HG03439 (cell line): Measurements from ENCODE around the gene ERV3-1.
"Not testable (repeated sequence)": the region's sequence is repeated elsewhere in the genome, so short reads cannot be mapped to it uniquely, and the experiment has no call there.

Experiments
- ATAC-seq: cut with Tn5 transposase; IDR thresholded peaks from one replicate; pipeline ENCODE4 v1.9.1; 2021; ENCODE audit warnings: mild to moderate bottlenecking, moderate library complexity; ENCODE audit not compliant: unreplicated experiment

Gene ERV3-1

DNA sequence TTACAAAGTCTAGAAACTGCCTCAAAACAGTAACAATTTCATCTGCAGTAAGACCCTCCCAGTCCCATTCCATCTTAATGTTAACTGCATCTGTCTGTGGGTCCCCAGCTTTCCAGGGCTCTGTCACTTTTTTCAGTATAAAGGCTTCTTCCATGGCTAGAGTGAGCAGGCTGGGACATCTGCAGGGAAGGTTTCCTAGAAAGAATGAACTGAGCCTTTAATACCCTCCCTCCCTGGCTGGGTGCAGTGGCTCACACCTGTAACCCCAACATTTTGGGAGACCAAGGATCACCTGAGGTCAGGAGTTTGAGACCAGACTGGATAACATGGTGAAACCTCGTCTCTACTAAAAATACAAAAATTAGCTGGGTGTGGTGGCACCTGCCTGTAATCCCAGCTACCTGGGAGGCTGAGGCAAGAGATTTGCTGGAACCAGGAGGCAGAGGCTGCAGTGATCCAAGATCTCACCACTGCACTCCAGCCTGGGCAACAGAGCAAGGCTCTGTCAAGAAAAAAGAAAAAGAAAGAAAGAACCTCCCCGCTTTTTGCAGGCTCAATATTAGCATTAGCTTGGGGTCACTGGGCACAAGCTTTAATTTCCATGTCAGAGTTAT, 3.4 kb downstream of the ERV3-1 start:
- ATAC-seq, result no peak

DNA sequence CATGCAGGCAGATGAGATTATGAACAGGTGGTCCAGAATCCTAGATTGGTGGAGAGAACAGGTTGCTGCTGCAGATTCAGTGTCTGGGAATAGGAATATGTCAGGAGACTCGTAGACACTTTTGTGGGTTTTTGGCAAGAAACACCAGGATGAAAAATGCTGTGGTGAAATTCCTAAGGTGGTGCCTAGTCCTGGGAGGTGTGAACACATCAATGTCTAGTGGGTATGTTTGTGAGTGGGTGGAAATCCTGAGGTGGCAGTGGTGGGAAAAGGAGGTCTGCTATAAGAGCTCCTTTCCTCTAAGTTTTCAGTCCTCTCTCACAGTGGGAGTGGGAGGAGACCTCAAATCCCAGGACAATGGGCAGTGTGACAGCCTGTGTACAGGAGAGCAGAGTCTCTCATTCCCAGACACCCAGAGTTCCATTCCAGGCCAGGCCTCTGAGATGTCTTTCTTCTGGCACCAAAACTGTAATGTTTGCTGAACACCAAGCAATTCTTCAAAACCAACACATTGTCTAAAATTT, 5.1 kb downstream of the ERV3-1 start:
- ATAC-seq, result no peak

GRCh38 chr7:64999165-65000004, 7.1 kb downstream of the ERV3-1 start:
- ATAC-seq, result no peak

DNA sequence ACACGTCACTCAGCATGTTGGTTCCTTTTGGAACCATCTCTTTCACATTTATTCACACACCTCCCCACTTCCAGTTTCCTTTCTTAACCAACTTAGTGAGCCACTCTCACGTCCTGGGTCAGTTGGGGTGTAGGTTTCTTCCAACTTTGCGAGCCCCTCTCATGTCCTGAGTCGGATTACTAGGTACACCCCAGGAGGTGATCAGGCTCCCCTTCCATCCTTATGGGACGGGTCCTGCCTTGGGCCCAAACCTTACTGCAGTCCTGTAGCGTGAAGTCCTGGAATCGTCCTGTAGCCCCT, 7.7 kb downstream of the ERV3-1 start:
- ATAC-seq, result no peak

DNA sequence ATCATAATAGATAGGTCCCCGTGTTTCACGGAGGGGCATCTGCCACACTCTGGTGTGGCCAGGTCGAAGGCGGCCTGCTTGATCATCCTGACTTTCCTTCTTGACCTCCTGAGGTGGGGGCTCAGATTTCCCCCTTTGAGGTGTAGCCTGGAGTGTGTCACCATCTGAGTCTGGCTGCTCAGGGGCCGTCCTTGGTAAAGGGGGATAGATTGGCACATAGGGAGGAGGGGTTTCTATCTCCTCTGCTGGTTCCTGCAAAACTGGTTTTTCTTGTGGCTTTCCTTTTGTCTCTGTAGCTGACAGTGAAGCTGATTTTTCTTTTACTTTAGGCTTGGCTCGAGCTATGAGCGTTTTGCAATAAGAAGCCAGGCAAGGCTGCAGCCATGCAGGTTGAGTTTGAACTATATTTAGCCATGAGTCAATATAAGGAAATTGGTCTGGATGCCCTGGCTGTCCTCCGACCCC, 8.5 kb downstream of the ERV3-1 start:
- ATAC-seq, result no peak

DNA sequence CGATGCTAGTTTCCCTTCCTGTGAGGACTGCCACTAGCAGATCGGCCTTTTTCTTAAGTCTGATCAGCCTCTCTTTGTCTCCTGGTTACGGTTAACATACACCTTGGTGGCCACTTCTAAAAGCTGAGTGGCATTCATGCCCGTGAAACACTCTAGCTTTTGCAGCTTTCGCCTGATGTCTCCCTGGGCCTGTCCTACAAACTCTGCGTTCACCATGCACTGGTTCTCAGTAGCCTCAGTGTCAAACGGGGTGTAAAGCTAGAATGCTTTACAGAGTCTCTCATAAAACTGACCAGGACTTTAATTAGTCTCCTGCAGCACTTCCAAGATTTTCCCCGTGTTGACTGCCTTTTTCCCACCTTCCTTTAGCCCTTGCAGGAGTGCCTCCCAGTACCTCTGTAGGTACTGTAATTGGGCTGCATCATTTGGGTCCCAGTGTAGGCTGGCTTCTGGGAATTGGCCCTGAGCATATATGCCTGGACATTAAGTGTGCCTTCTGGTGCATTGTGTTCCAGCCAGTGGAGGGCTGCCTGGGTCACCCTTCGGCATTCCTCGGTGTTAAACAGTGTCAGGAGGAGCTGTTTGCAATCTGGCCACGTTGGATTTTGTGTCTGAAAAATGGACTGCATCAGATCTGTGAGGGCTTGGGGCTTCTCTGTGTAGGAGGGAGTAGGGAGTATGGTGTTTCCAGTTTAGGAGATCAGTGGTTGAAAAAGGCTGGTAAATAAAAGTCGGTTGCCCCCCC, 9.2 kb downstream of the ERV3-1 start:
- no peak for ATAC-seq

- no peak for ATAC-seq
These were observed 10.2 kb downstream of the ERV3-1 start for GRCh38 chr7:64996305-64996704.

DNA sequence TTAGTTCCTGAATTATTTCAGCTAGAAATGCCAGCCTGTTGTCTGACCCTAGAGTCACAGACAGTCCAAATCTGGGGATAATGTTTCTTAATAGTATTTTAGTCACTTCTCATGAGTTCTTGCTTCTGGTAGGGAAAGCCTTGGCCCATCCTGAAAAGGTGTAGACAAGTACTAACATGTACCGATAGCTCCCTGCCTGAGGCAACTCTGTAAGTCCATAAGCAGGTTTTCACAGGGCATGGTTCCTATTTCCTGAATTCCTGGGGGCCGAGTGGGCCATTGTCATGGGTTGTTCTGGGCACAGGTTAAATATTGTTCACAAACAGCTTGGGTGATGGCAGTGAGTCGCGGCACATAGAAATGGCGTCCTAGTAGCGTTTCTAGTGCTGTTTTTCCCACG, 12.6 kb downstream of the ERV3-1 start:
- no peak for ATAC-seq

DNA sequence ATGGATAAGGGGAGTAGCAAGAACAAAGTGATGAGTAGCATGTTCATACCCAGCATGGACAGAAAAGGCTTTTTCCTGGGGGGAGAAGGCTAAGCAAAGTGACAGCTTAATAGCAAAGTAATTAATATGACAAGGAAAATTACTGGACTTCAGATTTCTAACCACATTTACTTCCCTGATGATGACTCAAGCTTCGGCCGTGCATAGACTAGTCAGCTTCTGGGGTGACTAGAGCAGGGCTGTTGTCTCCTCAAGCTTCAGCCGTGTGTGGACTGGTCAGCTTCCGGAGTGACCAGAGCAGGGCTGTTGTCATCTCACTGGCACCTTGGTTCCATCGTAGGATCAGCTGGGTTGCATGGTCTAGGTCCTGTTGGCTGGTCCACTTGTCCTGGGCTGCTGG, 13.5 kb downstream of the ERV3-1 start:
- no peak for ATAC-seq

- ATAC-seq, result no peak
These were observed 15.6 kb downstream of the ERV3-1 start, which contains the start of gene ZNF117 for GRCh38 chr7:64990936-64991335. ZNF117 (minus strand) TSS chr7:64991036.

DNA sequence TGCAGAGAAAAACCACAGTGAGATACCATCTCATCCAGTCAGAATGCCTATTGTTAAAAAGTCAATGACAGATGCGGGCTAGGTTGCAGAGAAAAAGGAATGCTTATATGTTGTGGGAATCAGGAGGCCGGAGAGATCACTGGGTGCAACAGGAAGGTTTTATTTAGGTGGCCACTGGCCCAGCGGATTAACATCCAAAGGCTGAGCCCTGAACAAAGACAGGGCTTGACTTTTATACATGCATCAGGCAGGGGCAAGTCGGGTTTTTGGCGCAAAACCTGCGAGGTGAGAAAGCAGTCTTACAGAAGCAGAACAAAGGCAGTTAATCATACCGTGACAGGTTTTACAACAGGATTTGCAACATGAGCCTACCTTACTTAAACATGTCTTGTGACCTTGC, 16.3 kb downstream of the ERV3-1 start:
- no peak for ATAC-seq

DNA sequence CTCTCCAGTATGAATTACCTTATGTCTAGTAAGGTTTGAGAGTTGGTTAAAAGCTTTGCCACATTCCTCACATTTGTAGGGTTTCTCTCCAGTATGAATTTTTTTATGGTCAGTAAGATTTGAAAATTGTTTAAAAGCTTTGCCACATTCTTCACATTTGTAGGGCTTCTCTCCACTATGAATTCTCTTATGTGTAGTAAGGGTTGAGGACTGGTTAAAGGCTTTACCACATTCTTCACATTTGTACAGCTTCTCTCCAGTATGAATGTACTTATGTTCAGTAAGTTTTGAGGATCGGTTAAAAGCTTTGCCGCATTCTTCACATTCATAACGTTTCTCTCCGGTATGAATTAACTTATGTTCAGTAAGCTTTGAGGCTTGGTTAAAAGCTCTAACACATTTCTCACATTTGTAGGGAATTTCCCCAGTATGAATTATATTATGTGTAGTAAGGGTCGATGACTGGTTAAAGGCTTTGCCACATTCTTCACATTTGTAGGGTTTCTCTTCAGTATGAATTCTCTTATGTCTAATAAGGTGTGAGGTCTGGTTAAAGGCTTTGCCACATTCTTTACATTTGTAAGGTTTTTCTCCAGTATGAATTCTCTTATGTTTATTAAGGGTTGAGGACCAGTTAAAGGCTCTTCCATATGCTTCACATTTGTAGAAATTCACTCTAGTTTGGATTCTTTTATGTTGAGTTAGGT, 27.8 kb downstream of the ERV3-1 start:
- ATAC-seq, result no peak

DNA sequence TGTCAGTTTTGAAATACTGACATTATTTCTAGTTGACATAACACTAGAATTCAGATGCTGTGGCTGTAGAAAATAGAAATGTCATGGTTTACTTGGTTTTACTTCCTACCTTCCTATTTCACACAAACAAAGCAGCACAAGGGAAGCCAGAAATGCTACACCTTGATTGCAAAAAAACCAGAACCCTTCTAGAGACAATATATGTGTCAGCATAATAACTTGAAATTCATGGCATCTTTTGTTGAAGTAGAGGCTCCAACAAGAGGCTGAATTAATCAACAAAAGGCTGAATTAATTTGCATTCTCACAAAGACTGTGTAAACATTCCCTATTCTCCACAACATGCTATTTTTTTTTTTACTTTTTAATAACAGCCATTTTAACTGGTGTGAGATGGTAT, 40.9 kb downstream of the ERV3-1 start:
- ATAC-seq, result no peak

DNA sequence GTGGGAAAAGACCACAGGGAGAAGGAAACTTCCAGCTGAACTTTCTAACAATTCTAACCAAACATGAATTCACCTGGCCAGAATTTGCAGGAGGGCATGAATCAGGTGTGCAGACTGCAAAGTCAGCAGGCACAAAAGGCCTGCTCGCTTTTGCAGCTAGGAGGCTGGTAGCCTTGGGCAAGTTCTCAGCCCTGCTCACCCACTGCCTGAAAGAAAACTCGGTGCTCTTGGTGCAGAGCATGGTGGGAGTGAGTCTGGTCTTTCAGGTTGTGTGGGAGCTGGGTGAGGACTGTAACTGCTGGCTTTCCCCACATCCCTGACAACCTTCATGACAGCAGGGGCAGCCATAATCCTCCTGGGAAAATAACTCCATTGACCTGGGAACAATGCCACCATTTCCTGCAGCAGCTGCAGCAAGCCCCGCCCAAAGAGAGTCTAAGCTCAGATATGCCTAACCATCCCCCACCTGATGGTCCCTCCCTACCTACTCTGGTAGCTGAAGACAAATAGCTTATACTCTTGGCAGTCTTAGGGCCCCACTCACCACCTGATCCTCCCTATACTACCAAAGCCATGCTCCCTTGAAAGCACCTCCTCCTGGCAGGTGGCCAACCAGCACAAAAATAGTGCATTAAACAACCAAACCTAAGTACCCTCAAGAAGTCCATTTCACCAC, 47.3 kb downstream of the ERV3-1 start:
- no peak for ATAC-seq

DNA sequence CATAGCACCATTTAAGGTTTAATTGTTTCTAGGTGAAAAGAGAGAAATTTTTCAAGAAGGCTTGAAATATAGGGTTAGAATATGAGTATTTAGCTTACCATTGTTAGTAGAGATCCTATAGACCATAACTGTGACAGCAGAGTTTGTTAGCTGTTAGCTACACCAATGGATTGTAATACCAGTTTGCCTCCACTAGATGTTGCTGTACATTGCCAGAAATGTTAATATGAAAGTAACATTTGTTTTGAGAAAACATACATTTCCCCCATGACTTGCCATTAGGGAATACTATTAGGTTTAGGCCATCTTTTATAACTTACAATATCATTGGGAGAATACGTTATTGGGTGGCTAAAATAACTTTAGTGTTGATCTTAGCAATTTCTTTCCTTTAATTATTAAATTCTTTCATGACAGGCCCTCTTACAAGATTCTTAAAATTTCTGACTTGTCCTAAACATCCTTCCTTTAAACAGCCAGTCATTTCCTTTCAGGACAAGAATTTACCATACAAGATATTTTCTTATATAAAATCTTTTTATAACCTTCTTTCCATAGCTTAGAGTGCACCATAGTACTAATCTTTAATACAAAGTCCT, 55.1 kb downstream of the ERV3-1 start:
- ATAC-seq, result no peak

GRCh38 chr7:64950673-64951072, 55.8 kb downstream of the ERV3-1 start:
- ATAC-seq, result not testable (repeated sequence)

GRCh38 chr7:64948774-64949173, 57.7 kb downstream of the ERV3-1 start:
- not testable (repeated sequence) for ATAC-seq

DNA sequence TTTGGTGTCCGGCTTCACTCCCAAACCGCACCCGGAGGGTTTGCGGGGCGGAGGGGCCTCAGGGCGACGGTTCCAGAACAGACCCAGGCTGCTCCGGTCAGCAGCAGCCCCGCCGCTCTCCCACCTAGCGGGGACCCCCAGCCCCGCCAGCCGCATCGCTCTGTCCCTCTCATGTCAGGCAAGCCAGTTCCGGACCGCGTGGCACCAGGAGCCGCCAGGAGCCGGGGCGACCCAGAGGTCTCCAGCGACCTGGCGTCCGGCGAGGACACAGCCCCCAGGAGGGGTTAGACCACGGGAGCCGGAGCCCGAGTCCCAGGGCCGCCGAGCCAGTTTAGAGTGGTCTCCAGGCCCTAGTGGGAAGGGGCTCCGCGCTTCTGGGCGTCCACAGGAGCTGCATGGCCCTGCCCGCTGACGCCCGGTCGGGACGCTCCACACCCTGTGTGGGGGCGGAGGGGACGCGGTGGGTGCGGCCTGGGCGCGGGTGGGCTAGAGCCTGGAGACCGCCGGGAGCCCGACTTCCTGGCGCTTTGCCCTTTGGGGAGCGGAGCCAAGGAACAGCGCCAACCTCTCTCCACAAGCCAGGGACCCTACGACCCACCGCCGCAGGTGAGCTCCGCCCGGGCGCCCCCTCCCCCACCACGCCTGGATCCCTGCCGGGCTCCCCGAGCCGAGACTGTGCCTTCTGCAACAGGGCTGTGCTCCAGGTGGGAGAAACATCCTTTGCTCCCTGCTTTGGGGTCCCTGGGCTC, 59.1 kb downstream of the ERV3-1 start:
- ATAC-seq, result no peak

- ATAC-seq, result no peak
These were observed 59.7 kb downstream of the ERV3-1 start for GRCh38 chr7:64946772-64947171.
